Measurements from ENCODE around the gene PSMG4.

The PSMG4 gene

GRCh38 chr6:3268680-3269079 lies 9.9 kb downstream of the PSMG4 start:
- H3K4me1 ChIP-seq: peaks cover 0 to 2% (median 0%) of the 10 kb centered on the region in 4 donors
- H3K9me3 ChIP-seq: no peaks in the 10 kb centered on the region
- H3K27me3 ChIP-seq: no peaks in the 10 kb centered on the region
- no peak for DNase-seq
- peaks cover 18 to 85% (median 39%) of the 10 kb centered on the region in 3 donors for H3K36me3 ChIP-seq
- H3K27ac ChIP-seq: no peak overlapping the region
- H3K4me3 ChIP-seq: no peak overlapping the region
- intact Hi-C loops (cut with DNase I; ENCODE audit: low total_unique reads): no loop called here
- TF ChIP-seq, protein P1, sequence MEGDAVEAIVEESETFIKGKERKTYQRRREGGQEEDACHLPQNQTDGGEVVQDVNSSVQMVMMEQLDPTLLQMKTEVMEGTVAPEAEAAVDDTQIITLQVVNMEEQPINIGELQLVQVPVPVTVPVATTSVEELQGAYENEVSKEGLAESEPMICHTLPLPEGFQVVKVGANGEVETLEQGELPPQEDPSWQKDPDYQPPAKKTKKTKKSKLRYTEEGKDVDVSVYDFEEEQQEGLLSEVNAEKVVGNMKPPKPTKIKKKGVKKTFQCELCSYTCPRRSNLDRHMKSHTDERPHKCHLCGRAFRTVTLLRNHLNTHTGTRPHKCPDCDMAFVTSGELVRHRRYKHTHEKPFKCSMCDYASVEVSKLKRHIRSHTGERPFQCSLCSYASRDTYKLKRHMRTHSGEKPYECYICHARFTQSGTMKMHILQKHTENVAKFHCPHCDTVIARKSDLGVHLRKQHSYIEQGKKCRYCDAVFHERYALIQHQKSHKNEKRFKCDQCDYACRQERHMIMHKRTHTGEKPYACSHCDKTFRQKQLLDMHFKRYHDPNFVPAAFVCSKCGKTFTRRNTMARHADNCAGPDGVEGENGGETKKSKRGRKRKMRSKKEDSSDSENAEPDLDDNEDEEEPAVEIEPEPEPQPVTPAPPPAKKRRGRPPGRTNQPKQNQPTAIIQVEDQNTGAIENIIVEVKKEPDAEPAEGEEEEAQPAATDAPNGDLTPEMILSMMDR (IDR thresholded peaks at IDR 0.05): no peak

DNA sequence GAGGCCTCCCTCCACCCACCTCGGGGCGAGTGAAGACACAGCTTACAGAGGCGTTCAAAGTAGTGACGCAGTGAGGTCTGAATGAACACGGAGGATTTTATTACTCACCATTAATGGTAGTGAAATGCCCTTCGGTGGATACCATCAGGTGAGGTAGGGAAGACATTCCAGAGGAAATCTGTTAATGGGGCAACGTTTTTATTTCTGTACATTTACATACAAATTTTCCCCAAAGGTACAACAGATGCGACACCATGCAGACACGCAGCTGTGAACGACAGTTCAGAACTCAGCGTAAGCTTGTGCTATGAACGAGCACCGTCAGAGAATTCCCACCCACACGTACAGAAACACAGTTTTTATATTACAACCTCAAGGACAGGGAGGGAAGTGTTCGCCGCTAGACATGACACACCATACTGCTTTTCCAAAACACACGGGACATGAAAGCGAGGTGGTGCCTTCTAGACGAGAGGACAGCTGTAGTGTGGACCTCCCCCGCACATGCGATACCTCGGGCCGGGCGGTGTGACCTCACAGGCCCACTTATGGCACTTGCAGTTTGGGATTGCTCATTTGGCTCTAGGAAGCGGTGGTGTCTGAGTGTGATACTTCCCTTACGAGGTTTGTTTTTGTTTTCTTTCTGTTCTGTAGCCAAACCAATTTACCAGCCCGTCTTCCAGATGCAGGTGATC lies 10.7 kb downstream of the PSMG4 start:
- peaks cover 10 to 84% (median 31%) of the 10 kb centered on the region in 3 donors for H3K36me3 ChIP-seq
- intact Hi-C loops (cut with DNase I; ENCODE audit: low total_unique reads): no loop called here
- H3K9me3 ChIP-seq: no peaks in the 10 kb centered on the region
- H3K27me3 ChIP-seq: no peaks in the 10 kb centered on the region
- no peak for DNase-seq
- H3K4me3 ChIP-seq: no peak overlapping the region
- H3K4me1 ChIP-seq: no peaks in the 10 kb centered on the region
- no peak overlapping the region for H3K27ac ChIP-seq
- TF ChIP-seq, protein P1 (IDR thresholded peaks at IDR 0.05): no peak

GRCh38 chr6:3270258-3270657 lies 11.5 kb downstream of the PSMG4 start:
- no peaks in the 10 kb centered on the region for H3K27me3 ChIP-seq
- peaks cover 10 to 78% (median 26%) of the 10 kb centered on the region in 3 donors for H3K36me3 ChIP-seq
- no peaks in the 10 kb centered on the region for H3K4me1 ChIP-seq
- no peak for DNase-seq
- no peak overlapping the region for H3K4me3 ChIP-seq
- intact Hi-C loops (cut with DNase I; ENCODE audit: low total_unique reads): loop anchor here (10.0 kb wide), 1 partner anchor 615 kb away; no protein-coding TSS in a partner anchor
- TF ChIP-seq, protein P1 (IDR thresholded peaks at IDR 0.05): no peak
- H3K9me3 ChIP-seq: no peaks in the 10 kb centered on the region
- H3K27ac ChIP-seq: no peak overlapping the region

DNA sequence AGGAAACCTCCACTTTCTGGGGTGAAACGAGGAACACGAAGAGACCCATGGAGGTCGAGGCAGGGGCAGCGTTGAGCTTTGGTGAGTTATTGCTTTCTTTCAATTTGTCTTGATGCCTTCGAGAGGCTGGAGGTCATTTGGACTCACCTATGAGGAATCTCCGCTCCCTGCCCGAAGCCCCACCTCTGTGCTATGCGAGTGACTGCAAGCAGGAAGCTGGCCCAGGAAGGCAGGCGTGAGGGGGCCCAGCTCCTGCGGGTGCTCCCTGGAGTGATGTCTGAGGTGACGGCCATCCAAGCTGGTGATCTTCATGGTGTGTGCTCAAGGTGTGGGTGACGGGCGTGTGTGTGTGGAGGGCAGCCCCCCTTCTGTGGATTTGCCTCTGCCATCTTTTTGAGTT lies 13.0 kb downstream of the PSMG4 start:
- Histone ChIP-seq H3K4me3 (no peak overlapping the region), H3K27me3 (no peaks in the 10 kb centered on the region), H3K4me1 (no peaks in the 10 kb centered on the region), H3K9me3 (no peaks in the 10 kb centered on the region), H3K36me3 (peaks cover 10 to 76% (median 26%) of the 10 kb centered on the region in 3 donors), H3K27ac (no peak overlapping the region)
- no peak for DNase-seq
- TF ChIP-seq, protein P1 (IDR thresholded peaks at IDR 0.05): no peak
- intact Hi-C loops (cut with DNase I; ENCODE audit: low total_unique reads): loop anchor here (10.0 kb wide), 1 partner anchor 613 kb away; no protein-coding TSS in a partner anchor

GRCh38 chr6:3272911-3273547 lies 14.3 kb downstream of the PSMG4 start:
- no peaks in the 10 kb centered on the region for H3K9me3 ChIP-seq
- DNase-seq: no peak
- H3K27me3 ChIP-seq: no peaks in the 10 kb centered on the region
- no peak overlapping the region for H3K4me3 ChIP-seq
- H3K36me3 ChIP-seq: peaks cover 10 to 74% (median 26%) of the 10 kb centered on the region in 3 donors
- intact Hi-C loops (cut with DNase I; ENCODE audit: low total_unique reads): loop anchor here (10.0 kb wide), 1 partner anchor 612 kb away; no protein-coding TSS in a partner anchor
- H3K4me1 ChIP-seq: no peaks in the 10 kb centered on the region
- no peak overlapping the region for H3K27ac ChIP-seq
- TF ChIP-seq, protein P1 (IDR thresholded peaks at IDR 0.05): no peak
